DND-41 (cell line): ENCODE results near the gene TRERF1.
"Not testable (repeated sequence)": the region's sequence is repeated elsewhere in the genome, so short reads cannot be mapped to it uniquely, and the experiment has no call there.

ENCODE experiments used
- CTCF ChIP-seq: IDR thresholded peaks from 2 replicates; pipeline ENCODE4 v1.5.1; 2012; ENCODE audit warnings: borderline replicate concordance, low read length, moderate library complexity, mild to moderate bottlenecking; ENCODE audit not compliant: poor library complexity, severe bottlenecking; ENCODE audit errors: extremely low read depth
- EZH2 ChIP-seq: IDR thresholded peaks from 3 replicates; pipeline ENCODE4 v1.6.1; 2012; ENCODE audit warnings: borderline replicate concordance, low read depth, mild to moderate bottlenecking, moderate library complexity, low read length, inconsistent platforms; ENCODE audit not compliant: severe bottlenecking

DNA sequence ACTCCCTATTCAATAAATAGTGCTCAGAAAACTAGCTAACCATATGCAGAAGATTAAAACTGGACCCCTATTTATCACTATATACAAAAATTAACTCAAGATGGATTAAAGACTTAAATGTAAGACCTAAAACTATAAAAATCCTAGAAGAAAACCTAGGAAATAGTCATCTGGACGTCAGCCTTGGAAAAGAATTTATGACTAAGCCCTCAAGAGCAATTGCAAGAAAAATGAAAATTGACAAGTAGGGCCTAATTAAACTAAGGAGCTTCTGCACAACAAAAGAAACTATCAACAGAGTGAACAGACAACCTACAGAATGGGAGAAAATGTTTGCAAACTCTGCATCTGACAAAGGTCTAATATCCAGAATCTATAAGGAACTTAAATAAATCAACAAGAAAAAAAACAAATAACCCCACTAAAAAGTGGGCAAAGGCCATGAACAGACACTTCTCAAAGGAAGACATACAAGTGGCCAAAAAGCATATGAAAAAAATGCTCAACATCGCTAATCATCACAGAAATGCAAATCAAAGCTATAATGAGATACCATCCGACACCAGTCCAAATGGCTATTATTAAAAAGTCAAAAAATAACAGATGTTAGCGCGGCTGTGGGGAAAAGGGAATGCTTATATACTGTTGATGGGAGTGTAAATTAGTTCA is 126.9 kb downstream of the TRERF1 start:
- TF ChIP-seq CTCF, EZH2: not testable (repeated sequence)
